BE2C (cell line): ENCODE data around the gene CRTC1.
"Not testable (repeated sequence)": the region's sequence is repeated elsewhere in the genome, so short reads cannot be mapped to it uniquely, and the experiment has no call there.

Experiments used
- DNase-seq: peaks from one replicate; pipeline ENCODE4 v3.0.0-alpha.2; 2020
- H3K27me3 ChIP-seq: fragments of 250-450 bp; sonication (Bioruptor Pico); 2 replicates; pipeline ENCODE4 v1.5.1; 2020; ENCODE audit warnings: mild to moderate bottlenecking
- H3K36me3 ChIP-seq: fragments of 250-450 bp; sonication (Bioruptor Pico); 2 replicates; pipeline ENCODE4 v1.5.1; 2020; ENCODE audit warnings: mild to moderate bottlenecking
- H3K4me1 ChIP-seq: fragments of 250-450 bp; sonication (Bioruptor Pico); 2 replicates; pipeline ENCODE4 v1.5.1; 2020
- H3K4me3 ChIP-seq: 2 replicates; pipeline ENCODE4 v1.5.1; 2011; ENCODE audit warnings: low read depth, low read length
- H3K9me3 ChIP-seq: fragments of 250-450 bp; sonication (Bioruptor Pico); 2 replicates; pipeline ENCODE4 v1.5.1; 2020
- CTCF ChIP-seq: IDR thresholded peaks from 2 replicates; pipeline ENCODE4 v1.5.1; 2012; ENCODE audit warnings: mild to moderate bottlenecking, low read depth, low read length

CRTC1 gene

GRCh38 chr19:18729933-18730530 is 46.6 kb downstream of the CRTC1 start:
- TF ChIP-seq CTCF, result no peak
- peaks cover 28% of the 10 kb centered on the region for H3K4me1 ChIP-seq

GRCh38 chr19:18730885-18731513 is 47.5 kb downstream of the CRTC1 start:
- peaks cover 35% of the 10 kb centered on the region for H3K4me1 ChIP-seq
- H3K36me3 ChIP-seq, result no peaks in the 10 kb centered on the region; the same call in 1 of the 2 replicates
- H3K9me3 ChIP-seq, result no peaks in the 10 kb centered on the region
- TF ChIP-seq CTCF, result peak; percentile 24; the same call in 1 of the 2 replicates
- DNase-seq, result no peak
- no peaks in the 10 kb centered on the region for H3K27me3 ChIP-seq
- no peak overlapping the region for H3K4me3 ChIP-seq

More at GRCh38 chr19:18729933-18730530, 46.6 kb downstream of the CRTC1 start:
- Histone ChIP-seq H3K9me3 (no peaks in the 10 kb centered on the region), H3K36me3 (no peaks in the 10 kb centered on the region; the same call in 1 of the 2 replicates), H3K27me3 (no peaks in the 10 kb centered on the region), H3K4me3 (no peak overlapping the region)
- DNase-seq, result no peak

- peaks cover 40% of the 10 kb centered on the region for H3K4me1 ChIP-seq
- DNase-seq, result no peak
- TF ChIP-seq CTCF, result no peak
These were observed 48.1 kb downstream of the CRTC1 start for GRCh38 chr19:18731562-18732008.

GRCh38 chr19:18733196-18733647 is 49.7 kb downstream of the CRTC1 start:
- Histone ChIP-seq H3K9me3 (no peaks in the 10 kb centered on the region), H3K36me3 (no peaks in the 10 kb centered on the region), H3K4me3 (no peak overlapping the region), H3K4me1 (peaks cover 50% of the 10 kb centered on the region), H3K27me3 (no peaks in the 10 kb centered on the region)
- TF ChIP-seq CTCF, result no peak
- peak; percentile 93 for DNase-seq

More at GRCh38 chr19:18731562-18732008, 48.1 kb downstream of the CRTC1 start:
- no peak overlapping the region for H3K4me3 ChIP-seq
- H3K36me3 ChIP-seq, result no peaks in the 10 kb centered on the region; the same call in 1 of the 2 replicates
- no peaks in the 10 kb centered on the region for H3K27me3 ChIP-seq
- H3K9me3 ChIP-seq, result no peaks in the 10 kb centered on the region

GRCh38 chr19:18733762-18734332 is 50.4 kb downstream of the CRTC1 start:
- DNase-seq, H3K4me3 ChIP-seq, H3K27me3 ChIP-seq, H3K36me3 ChIP-seq, H3K9me3 ChIP-seq: not testable (repeated sequence)
- H3K4me1 ChIP-seq, result peaks cover 50% of the 10 kb centered on the region

- Histone ChIP-seq H3K27me3 (no peaks in the 10 kb centered on the region), H3K9me3 (no peaks in the 10 kb centered on the region), H3K36me3 (no peaks in the 10 kb centered on the region), H3K4me1 (peaks cover 50% of the 10 kb centered on the region), H3K4me3 (no peak overlapping the region)
- DNase-seq, result peak; percentile 98
- TF ChIP-seq CTCF, result no peak
These were observed 51.8 kb downstream of the CRTC1 start for GRCh38 chr19:18735324-18735723.
